Neural crest cell (in vitro differentiated cells): ENCODE results near the gene NUDT6. TPM values are rescaled to one million over a fixed set of nuclear protein-coding genes. Genes with fewer than 3 reads are reported as not detected.

ENCODE experiments used
- DNase-seq: peaks from one replicate; pipeline ENCODE4 v3.0.0; 2021; ENCODE audit warnings: low read depth, mixed read lengths, low spot score
- H3K27ac Mint-ChIP-seq: one replicate; pipeline ENCODE4 v1.8.0; 2021; ENCODE audit warnings: mild to moderate bottlenecking, mixed read lengths; ENCODE audit not compliant: unreplicated experiment
- H3K27me3 Mint-ChIP-seq: 2 replicates; pipeline ENCODE4 v1.8.0; 2021; ENCODE audit warnings: low read depth, mild to moderate bottlenecking, mixed read lengths
- H3K36me3 Mint-ChIP-seq: 2 replicates; pipeline ENCODE4 v1.8.0; 2021; ENCODE audit warnings: low read depth, mild to moderate bottlenecking, mixed read lengths
- H3K4me1 Mint-ChIP-seq: 2 replicates; pipeline ENCODE4 v1.8.0; 2021; ENCODE audit warnings: mixed read lengths
- H3K4me3 Mint-ChIP-seq: one replicate; pipeline ENCODE4 v1.8.0; 2021; ENCODE audit warnings: mild to moderate bottlenecking, mixed read lengths
- H3K9me3 Mint-ChIP-seq: 2 replicates; pipeline ENCODE4 v1.8.0; 2021; ENCODE audit warnings: mixed read lengths
- CTCF ChIP-seq: fragments of 200-600 bp; sonication (generic); conservative IDR thresholded peaks from 2 replicates; pipeline ENCODE4 v1.5.0; 2021; ENCODE audit warnings: antibody characterized with exemption, mild to moderate bottlenecking
- total RNA-seq: library from RNA; stranded (reverse); gene quantifications from 2 replicates; pipeline ENCODE4 v1.2.1, GENCODE V29; 2021

Gene NUDT6
- total RNA-seq, 1 donor from 2014 or later = 10.2 TPM

DNA sequence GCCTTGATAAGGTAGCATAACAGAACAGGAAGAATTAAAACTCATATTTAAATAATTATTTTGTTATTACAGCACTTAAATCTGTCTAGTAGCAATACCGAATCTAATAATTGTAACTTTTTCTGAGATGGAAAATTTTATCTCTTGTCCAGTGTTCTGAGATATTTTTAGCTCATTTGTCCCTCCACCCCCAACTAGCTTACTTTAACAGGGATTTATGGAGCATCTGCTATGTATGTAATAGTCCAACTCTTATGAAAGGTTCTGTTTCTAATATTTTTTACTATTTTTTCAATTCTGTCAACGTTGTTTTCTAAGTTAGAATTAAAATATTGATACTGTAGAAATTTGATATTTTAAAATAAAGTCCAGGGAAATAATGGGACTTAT is 38.2 kb upstream of the NUDT6 start:
- no peak for TF ChIP-seq CTCF
- Mint-ChIP-seq H3K27ac (no peak overlapping the region), H3K4me1 (peaks cover 8% of the 10 kb centered on the region), H3K36me3 (peaks cover 20% of the 10 kb centered on the region), H3K27me3 (no peaks in the 10 kb centered on the region), H3K4me3 (no peak overlapping the region), H3K9me3 (no peaks in the 10 kb centered on the region)
- no peak for DNase-seq

GRCh38 chr4:122959981-122960610 is 37.7 kb upstream of the NUDT6 start:
- Mint-ChIP-seq H3K27ac (no peak overlapping the region), H3K4me3 (no peak overlapping the region), H3K9me3 (no peaks in the 10 kb centered on the region), H3K4me1 (peaks cover 8% of the 10 kb centered on the region), H3K36me3 (peaks cover 20% of the 10 kb centered on the region), H3K27me3 (no peaks in the 10 kb centered on the region)
- TF ChIP-seq CTCF = no peak
- no peak for DNase-seq

- Mint-ChIP-seq H3K27ac (no peak overlapping the region), H3K27me3 (no peaks in the 10 kb centered on the region), H3K4me3 (no peak overlapping the region), H3K36me3 (peaks cover 26% of the 10 kb centered on the region), H3K9me3 (no peaks in the 10 kb centered on the region), H3K4me1 (peaks cover 8% of the 10 kb centered on the region)
- no peak for TF ChIP-seq CTCF
- DNase-seq = no peak
These were observed 37.0 kb upstream of the NUDT6 start for GRCh38 chr4:122959441-122959840.

GRCh38 chr4:122958505-122958904 is 36.1 kb upstream of the NUDT6 start:
- Mint-ChIP-seq H3K36me3 (peaks cover 32% of the 10 kb centered on the region), H3K4me3 (no peak overlapping the region), H3K4me1 (peaks cover 8% of the 10 kb centered on the region), H3K9me3 (no peaks in the 10 kb centered on the region), H3K27me3 (no peaks in the 10 kb centered on the region), H3K27ac (no peak overlapping the region)
- no peak for TF ChIP-seq CTCF
- DNase-seq = no peak

GRCh38 chr4:122953924-122954323 is 31.5 kb upstream of the NUDT6 start:
- Mint-ChIP-seq H3K4me1 (peaks cover under 1% of the 10 kb centered on the region), H3K27ac (no peak overlapping the region), H3K36me3 (peaks cover 25% of the 10 kb centered on the region), H3K27me3 (no peaks in the 10 kb centered on the region), H3K9me3 (no peaks in the 10 kb centered on the region), H3K4me3 (no peak overlapping the region)
- TF ChIP-seq CTCF = no peak
- no peak for DNase-seq

DNA sequence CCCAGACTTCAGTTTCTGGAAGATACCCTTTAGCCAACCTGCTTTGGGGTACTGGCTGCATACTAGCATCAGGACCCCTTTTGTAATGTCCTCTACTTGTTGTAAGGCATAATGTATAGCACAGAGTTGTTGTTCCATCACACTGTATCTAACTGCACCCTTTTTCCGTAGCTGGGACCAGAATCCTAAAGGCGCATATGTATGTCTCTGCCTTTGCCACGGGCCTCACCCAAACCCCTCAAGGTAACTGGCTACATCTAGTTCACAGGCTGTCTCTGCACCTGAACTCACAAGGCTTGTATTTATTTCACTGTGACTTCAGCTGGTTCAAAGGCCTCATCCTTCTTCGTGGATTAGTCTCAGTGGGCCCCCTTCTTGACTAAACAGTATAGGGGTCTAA is 29.6 kb upstream of the NUDT6 start:
- no peaks in the 10 kb centered on the region for H3K27me3 Mint-ChIP-seq
- no peak overlapping the region for H3K27ac Mint-ChIP-seq
- no peak for TF ChIP-seq CTCF
- no peak overlapping the region for H3K4me3 Mint-ChIP-seq
- no peaks in the 10 kb centered on the region for H3K9me3 Mint-ChIP-seq
- no peak for DNase-seq
- peaks cover 25% of the 10 kb centered on the region for H3K36me3 Mint-ChIP-seq
- no peaks in the 10 kb centered on the region for H3K4me1 Mint-ChIP-seq
